ENCODE measurements around the gene SLC6A7.

SLC6A7 gene

GRCh38 chr5:150162142-150162513 is 27.7 kb upstream of the SLC6A7 start (continued):
- TF ChIP-seq, protein P1, sequence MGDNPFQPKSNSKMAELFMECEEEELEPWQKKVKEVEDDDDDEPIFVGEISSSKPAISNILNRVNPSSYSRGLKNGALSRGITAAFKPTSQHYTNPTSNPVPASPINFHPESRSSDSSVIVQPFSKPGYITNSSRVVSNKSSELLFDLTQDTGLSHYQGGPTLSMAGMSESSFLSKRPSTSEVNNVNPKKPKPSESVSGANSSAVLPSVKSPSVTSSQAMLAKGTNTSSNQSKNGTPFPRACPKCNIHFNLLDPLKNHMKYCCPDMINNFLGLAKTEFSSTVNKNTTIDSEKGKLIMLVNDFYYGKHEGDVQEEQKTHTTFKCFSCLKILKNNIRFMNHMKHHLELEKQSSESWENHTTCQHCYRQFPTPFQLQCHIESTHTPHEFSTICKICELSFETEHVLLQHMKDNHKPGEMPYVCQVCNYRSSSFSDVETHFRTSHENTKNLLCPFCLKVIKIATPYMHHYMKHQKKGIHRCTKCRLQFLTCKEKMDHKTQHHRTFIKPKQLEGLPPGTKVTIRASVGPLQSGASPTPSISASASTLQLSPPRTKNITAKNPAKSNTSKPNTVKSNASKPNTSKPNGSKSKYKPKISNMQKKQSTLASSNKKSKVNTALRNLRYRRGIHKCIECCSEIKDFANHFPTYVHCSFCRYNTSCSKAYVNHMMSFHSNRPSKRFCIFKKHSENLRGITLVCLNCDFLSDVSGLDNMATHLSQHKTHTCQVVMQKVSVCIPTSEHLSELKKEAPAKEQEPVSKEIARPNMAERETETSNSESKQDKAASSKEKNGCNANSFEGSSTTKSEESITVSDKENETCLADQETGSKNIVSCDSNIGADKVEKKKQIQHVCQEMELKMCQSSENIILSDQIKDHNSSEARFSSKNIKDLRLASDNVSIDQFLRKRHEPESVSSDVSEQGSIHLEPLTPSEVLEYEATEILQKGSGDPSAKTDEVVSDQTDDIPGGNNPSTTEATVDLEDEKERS (tag by site-specific recombination; IDR thresholded peaks at IDR 0.05): no peak
- TF ChIP-seq ZIC2 (tag by site-specific recombination; IDR thresholded peaks at IDR 0.05) (peak; percentile 89), ZSCAN18 (tag by site-specific recombination; IDR thresholded peaks at IDR 0.05) (no peak), PRDM1 (tag by site-specific recombination; IDR thresholded peaks at IDR 0.05) (no peak), EGR2 (tag by site-specific recombination; IDR thresholded peaks at IDR 0.05; ENCODE audit: low read depth) (no peak), ZBTB8A (tag by site-specific recombination; IDR thresholded peaks at IDR 0.05) (0 out of 2 replicates have a peak, but pooled peaks have one; percentile 10), KLF7 (tag by site-specific recombination; IDR thresholded peaks at IDR 0.05; ENCODE audit: borderline replicate concordance) (no peak), ZFP41 (tag by site-specific recombination; IDR thresholded peaks at IDR 0.05; ENCODE audit: borderline replicate concordance) (no peak), ZNF292 (tag by site-specific recombination; IDR thresholded peaks at IDR 0.05; ENCODE audit: borderline replicate concordance, low read depth) (no peak), OSR2 (tag by site-specific recombination; IDR thresholded peaks at IDR 0.05) (peak; percentile 16; the same call in 1 of the 2 replicates), IKZF3 (tag by site-specific recombination; IDR thresholded peaks at IDR 0.05) (peak; percentile 29; the same call in 1 of the 2 replicates), ZBTB7A (tag by site-specific recombination; IDR thresholded peaks at IDR 0.05; ENCODE audit: low read depth) (no peak), ZNF670 (tag by site-specific recombination; IDR thresholded peaks at IDR 0.05; ENCODE audit: low read depth) (no peak), ZNF341 (tag by site-specific recombination; IDR thresholded peaks at IDR 0.05; ENCODE audit: low read depth) (peak; percentile 61), ZNF184 (tag by site-specific recombination; IDR thresholded peaks at IDR 0.05) (no peak), ZNF596 (tag by site-specific recombination; IDR thresholded peaks at IDR 0.05) (no peak)
- TF ChIP-seq, protein P2, sequence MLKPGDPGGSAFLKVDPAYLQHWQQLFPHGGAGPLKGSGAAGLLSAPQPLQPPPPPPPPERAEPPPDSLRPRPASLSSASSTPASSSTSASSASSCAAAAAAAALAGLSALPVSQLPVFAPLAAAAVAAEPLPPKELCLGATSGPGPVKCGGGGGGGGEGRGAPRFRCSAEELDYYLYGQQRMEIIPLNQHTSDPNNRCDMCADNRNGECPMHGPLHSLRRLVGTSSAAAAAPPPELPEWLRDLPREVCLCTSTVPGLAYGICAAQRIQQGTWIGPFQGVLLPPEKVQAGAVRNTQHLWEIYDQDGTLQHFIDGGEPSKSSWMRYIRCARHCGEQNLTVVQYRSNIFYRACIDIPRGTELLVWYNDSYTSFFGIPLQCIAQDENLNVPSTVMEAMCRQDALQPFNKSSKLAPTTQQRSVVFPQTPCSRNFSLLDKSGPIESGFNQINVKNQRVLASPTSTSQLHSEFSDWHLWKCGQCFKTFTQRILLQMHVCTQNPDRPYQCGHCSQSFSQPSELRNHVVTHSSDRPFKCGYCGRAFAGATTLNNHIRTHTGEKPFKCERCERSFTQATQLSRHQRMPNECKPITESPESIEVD (tag by site-specific recombination; IDR thresholded peaks at IDR 0.05): no peak
- TF ChIP-seq, protein P3, sequence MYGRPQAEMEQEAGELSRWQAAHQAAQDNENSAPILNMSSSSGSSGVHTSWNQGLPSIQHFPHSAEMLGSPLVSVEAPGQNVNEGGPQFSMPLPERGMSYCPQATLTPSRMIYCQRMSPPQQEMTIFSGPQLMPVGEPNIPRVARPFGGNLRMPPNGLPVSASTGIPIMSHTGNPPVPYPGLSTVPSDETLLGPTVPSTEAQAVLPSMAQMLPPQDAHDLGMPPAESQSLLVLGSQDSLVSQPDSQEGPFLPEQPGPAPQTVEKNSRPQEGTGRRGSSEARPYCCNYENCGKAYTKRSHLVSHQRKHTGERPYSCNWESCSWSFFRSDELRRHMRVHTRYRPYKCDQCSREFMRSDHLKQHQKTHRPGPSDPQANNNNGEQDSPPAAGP (tag by site-specific recombination; IDR thresholded peaks at IDR 0.05): peak; percentile 38; the same call in 1 of the 2 replicates

GRCh38 chr5:150163035-150163434 is 26.8 kb upstream of the SLC6A7 start:
- H3K4me1 ChIP-seq (ENCODE audit: control insufficient read depth, insufficient read depth, low read length): no peaks in the 10 kb centered on the region
- no peaks in the 10 kb centered on the region for H3K9me3 ChIP-seq (ENCODE audit: control insufficient read depth, insufficient read depth, low read depth, low read length)
- CTCF ChIA-PET: interaction anchor here (0.5 to 2.1 kb wide), 9 partner anchors 12 to 683 kb away, joined by 3 to 20 read pairs (median 4); partner anchors contain the start of gene IRGM
- POLR2A ChIA-PET: interaction anchor here (0.6 kb wide), 1 partner anchor 252 kb away, joined by 5 read pairs; no protein-coding TSS in a partner anchor
- no peak overlapping the region for H3K27ac ChIP-seq (ENCODE audit: extremely low read depth, low read depth, low read length)
- no peaks in the 10 kb centered on the region for H3K36me3 ChIP-seq (ENCODE audit: control insufficient read depth in 2 of 2, insufficient read depth in 1 of 2, low read length in 2 of 2)
- H3K4me3 ChIP-seq (ENCODE audit: low read depth, low read length): no peak overlapping the region
- peak; percentile 78; the same call in 1 of the 2 replicates for TF ChIP-seq REPIN1 (tag by site-specific recombination; IDR thresholded peaks at IDR 0.05; ENCODE audit: low read depth)
- TF ChIP-seq ZNF837 (tag by site-specific recombination; IDR thresholded peaks at IDR 0.05): no peak
- TF ChIP-seq, protein P4, sequence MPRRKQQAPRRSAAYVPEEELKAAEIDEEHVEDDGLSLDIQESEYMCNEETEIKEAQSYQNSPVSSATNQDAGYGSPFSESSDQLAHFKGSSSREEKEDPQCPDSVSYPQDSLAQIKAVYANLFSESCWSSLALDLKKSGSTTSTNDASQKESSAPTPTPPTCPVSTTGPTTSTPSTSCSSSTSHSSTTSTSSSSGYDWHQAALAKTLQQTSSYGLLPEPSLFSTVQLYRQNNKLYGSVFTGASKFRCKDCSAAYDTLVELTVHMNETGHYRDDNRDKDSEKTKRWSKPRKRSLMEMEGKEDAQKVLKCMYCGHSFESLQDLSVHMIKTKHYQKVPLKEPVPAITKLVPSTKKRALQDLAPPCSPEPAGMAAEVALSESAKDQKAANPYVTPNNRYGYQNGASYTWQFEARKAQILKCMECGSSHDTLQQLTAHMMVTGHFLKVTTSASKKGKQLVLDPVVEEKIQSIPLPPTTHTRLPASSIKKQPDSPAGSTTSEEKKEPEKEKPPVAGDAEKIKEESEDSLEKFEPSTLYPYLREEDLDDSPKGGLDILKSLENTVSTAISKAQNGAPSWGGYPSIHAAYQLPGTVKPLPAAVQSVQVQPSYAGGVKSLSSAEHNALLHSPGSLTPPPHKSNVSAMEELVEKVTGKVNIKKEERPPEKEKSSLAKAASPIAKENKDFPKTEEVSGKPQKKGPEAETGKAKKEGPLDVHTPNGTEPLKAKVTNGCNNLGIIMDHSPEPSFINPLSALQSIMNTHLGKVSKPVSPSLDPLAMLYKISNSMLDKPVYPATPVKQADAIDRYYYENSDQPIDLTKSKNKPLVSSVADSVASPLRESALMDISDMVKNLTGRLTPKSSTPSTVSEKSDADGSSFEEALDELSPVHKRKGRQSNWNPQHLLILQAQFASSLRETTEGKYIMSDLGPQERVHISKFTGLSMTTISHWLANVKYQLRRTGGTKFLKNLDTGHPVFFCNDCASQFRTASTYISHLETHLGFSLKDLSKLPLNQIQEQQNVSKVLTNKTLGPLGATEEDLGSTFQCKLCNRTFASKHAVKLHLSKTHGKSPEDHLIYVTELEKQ (tag by site-specific recombination; IDR thresholded peaks at IDR 0.05; ENCODE audit: borderline replicate concordance): no peak
- TF ChIP-seq PRDM10 (tag by site-specific recombination; IDR thresholded peaks at IDR 0.05): no peak
- TF ChIP-seq ZBTB7A (tag by site-specific recombination; IDR thresholded peaks at IDR 0.05; ENCODE audit: low read depth): no peak

Data from HEK293 (cell line).